NCI-H82 treated with DMSO at 0.1 percent for 48 hours (cell line): ENCODE measurements around the gene MCHR1.
A peak's percentile ranks its signal among the peaks of the same experiment; 100 is the strongest.
"Not testable (repeated sequence)": the region's sequence is repeated elsewhere in the genome, so short reads cannot be mapped to it uniquely, and the experiment has no call there.

ENCODE experiments used
- DNase-seq: peaks from one replicate; lab custom pipeline; 2025; ENCODE audit not compliant: unreplicated experiment; lab: John Stamatoyannopoulos, UW

Gene MCHR1

GRCh38 chr22:40687706-40688105 is 8.4 kb downstream of the MCHR1 start:
- no peak for DNase-seq

- no peak for DNase-seq
Observed at GRCh38 chr22:40690370-40690769, 11.1 kb downstream of the MCHR1 start.

GRCh38 chr22:40691532-40691931 is 12.2 kb downstream of the MCHR1 start:
- no peak for DNase-seq

- peak; percentile 43 for DNase-seq
Observed at GRCh38 chr22:40694411-40694810, 15.1 kb downstream of the MCHR1 start.

- no peak for DNase-seq
Observed at GRCh38 chr22:40701274-40701673, 22.0 kb downstream of the MCHR1 start.

- DNase-seq, result no peak
Observed at GRCh38 chr22:40703174-40703573, 23.9 kb downstream of the MCHR1 start.

- DNase-seq, result no peak
Observed at GRCh38 chr22:40703736-40704135, 24.5 kb downstream of the MCHR1 start.

GRCh38 chr22:40705918-40706682 is 26.8 kb downstream of the MCHR1 start:
- no peak for DNase-seq

GRCh38 chr22:40707154-40707553 is 27.9 kb downstream of the MCHR1 start:
- DNase-seq, result no peak

GRCh38 chr22:40708177-40708576 is 28.9 kb downstream of the MCHR1 start:
- DNase-seq, result no peak

GRCh38 chr22:40709752-40710413 is 30.6 kb downstream of the MCHR1 start:
- no peak for DNase-seq

- DNase-seq, result no peak
Observed at GRCh38 chr22:40712311-40712710, 33.0 kb downstream of the MCHR1 start.

- no peak for DNase-seq
Observed at GRCh38 chr22:40714499-40715337, 35.4 kb downstream of the MCHR1 start.

GRCh38 chr22:40716116-40716515 is 36.8 kb downstream of the MCHR1 start:
- no peak for DNase-seq

GRCh38 chr22:40717657-40718056 is 38.4 kb downstream of the MCHR1 start:
- DNase-seq, result not testable (repeated sequence)

- DNase-seq, result no peak
Observed at GRCh38 chr22:40718250-40719204, 39.2 kb downstream of the MCHR1 start.

- DNase-seq, result no peak
Observed at GRCh38 chr22:40719599-40719998, 40.3 kb downstream of the MCHR1 start.

- not testable (repeated sequence) for DNase-seq
Observed at GRCh38 chr22:40720156-40720537, 40.9 kb downstream of the MCHR1 start.

- DNase-seq, result no peak
Observed at GRCh38 chr22:40720538-40721256, 41.4 kb downstream of the MCHR1 start.

GRCh38 chr22:40721266-40721665 is 42.0 kb downstream of the MCHR1 start:
- DNase-seq, result peak; percentile 15
